Psoas muscle (tissue), 8 donors: ENCODE results near the gene PSMD1. TPM values are rescaled to one million over a fixed set of nuclear protein-coding genes. Genes with fewer than 3 reads are reported as not detected.

ENCODE experiments used
- ATAC-seq, 4 donors: fragments of 200-7000 bp; cut with Tn5 transposase; one replicate each; pipeline ENCODE4 v1.9.1; 2020; ENCODE audit warnings: moderate library complexity in 3 of 4, mild to moderate bottlenecking in 2 of 4
- DNase-seq, 2 donors: peaks; one replicate each; pipeline ENCODE4 v3.0.0-alpha.2; 2020
- H3K27ac ChIP-seq: fragments of 200-600 bp; one replicate; pipeline ENCODE4 v1.8.0; 2022
- H3K27me3 ChIP-seq, 3 donors: fragments of 200-600 bp in 1 of 3; one replicate each; pipeline versions ENCODE4 v1.6.1 to v1.8.0; 2013 to 2022; ENCODE audit warnings: low read length in 2 of 3, mild to moderate bottlenecking in 2 of 3, moderate library complexity in 1 of 3; ENCODE audit not compliant: insufficient read depth in 3 of 3
- H3K36me3 ChIP-seq, 2 donors: fragments of 200-600 bp in 1 of 2; one replicate each; pipeline versions ENCODE4 v1.6.1 to v1.8.0; 2013 to 2022; ENCODE audit warnings: low read depth in 1 of 2, mild to moderate bottlenecking in 1 of 2, moderate library complexity in 1 of 2; ENCODE audit not compliant: insufficient read depth in 1 of 2
- H3K4me1 ChIP-seq: fragments of 200-600 bp; one replicate; pipeline ENCODE4 v1.8.0; 2022
- H3K4me3 ChIP-seq: fragments of 200-600 bp; one replicate; pipeline ENCODE4 v1.8.0; 2022; ENCODE audit warnings: mild to moderate bottlenecking
- H3K9me3 ChIP-seq: fragments of 200-600 bp; one replicate; pipeline ENCODE4 v1.8.0; 2022
- WGBS, 3 donors: extraction: QIAGEN DNeasy Blood & Tissue Kit; methylation state at CpG; one replicate each; pipeline versions ENCODE4 v1.1.6 to v1.1.7; 2013; 5-methylcytosine and 5-hydroxymethylcytosine counted together
- intact Hi-C, 2 donors: fragments of 100-400 bp; cut with DNase I; formaldehyde crosslinking; loops; one replicate each; pipeline versions ENCODE4 v1.11.0 to v1.14.2; 2022
- polyA plus RNA-seq, 3 donors: library from polyadenylated mRNA; stranded (reverse); fragments of 200-250 nt; gene quantifications; one replicate each; pipeline ENCODE4 v1.2.3, GENCODE V29; 2013
- total RNA-seq, 4 donors: library from RNA; stranded (reverse); fragmentation: NEBNext Ultra II Directional in 2 of 4; extraction: Animal tissue kit (Norgen Biotek cat#: 25700) in 2 of 4; gene quantifications; one replicate each; pipeline versions ENCODE4 v1.2.1 to v1.2.4, GENCODE V29; 2021 to 2023
- TF ChIP-seq, protein P1 (sequence below): fragments of 200-600 bp; IDR thresholded peaks from one replicate; pipeline ENCODE4 v1.8.0; 2022; ENCODE audit warnings: antibody characterized with exemption
- donor health status: healthy with polysubstance abuse.
- donor health status: DM: no; HTN: no; CAD: no; lungs with moderate emphysema.
- donor health status: Bipolar disorder and iron deficiency.
- donor health status: healthy.
- donor health status: DM: yes; HTN: yes; CAD: no.
- donor health status: DM: no; HTN: no; CAD: no.
- donor health status: DM: no; HTN: no; CAD: no.
- donor health status: DM: yes; HTN: yes; CAD: no.

The PSMD1 gene
- total and polyA plus RNA-seq, 7 donors = 74.4 to 170 (median 152) TPM

DNA sequence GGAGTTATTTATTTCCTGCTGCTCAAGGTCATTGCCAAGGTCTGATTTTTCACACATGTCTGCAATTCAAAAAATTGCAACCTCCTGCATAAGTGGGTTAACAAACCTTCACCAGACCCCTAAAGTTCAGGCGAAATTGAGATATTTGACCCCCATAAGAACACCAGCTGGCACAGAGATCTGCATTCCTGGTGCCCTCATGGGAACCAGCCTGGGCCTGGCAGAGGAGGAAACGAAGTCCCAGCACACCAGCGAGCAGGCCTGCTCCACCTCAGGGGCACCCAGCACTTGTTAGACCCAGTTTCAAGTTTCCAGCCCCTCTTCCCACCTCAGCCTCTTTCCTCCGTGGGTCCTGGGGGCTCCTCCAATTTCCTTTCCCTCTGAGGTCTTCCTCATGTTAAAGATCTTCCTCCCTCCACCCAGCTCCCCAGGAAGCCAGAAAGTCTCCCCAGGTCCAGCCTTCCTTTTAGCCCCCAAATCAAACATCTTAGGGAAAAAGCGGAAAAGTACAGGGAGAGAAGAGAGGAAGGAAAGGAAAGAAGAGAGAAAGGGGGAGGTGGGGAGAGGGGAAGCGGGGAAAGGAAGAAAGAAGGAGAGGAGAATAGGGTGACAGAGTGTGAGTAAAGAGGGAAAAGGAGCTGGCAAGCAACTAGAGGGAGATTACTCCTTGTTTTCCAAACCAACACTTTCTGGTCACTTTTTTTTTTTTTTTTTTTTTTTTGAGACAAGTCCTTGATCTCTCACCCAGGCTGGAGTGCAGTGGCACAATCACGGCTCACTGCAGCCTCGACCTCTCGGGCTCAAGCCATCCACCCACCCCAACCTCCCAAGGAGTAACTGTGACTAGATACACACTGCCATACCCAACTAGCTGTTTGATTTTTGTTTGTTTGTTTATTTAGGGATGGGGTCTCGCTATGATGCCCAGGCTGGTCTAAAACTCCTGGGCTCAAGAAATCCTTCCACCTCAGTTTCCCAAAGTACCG lies 23.2 kb upstream of the PSMD1 start:
- Histone ChIP-seq H3K4me3 (no peak overlapping the region), H3K27ac (no peak overlapping the region), H3K4me1 (no peaks in the 10 kb centered on the region), H3K27me3 (peaks cover 0 to 33% (median 14%) of the 10 kb centered on the region in 3 donors), H3K36me3 (no peaks in the 10 kb centered on the region), H3K9me3 (no peaks in the 10 kb centered on the region)
- TF ChIP-seq, protein P1, sequence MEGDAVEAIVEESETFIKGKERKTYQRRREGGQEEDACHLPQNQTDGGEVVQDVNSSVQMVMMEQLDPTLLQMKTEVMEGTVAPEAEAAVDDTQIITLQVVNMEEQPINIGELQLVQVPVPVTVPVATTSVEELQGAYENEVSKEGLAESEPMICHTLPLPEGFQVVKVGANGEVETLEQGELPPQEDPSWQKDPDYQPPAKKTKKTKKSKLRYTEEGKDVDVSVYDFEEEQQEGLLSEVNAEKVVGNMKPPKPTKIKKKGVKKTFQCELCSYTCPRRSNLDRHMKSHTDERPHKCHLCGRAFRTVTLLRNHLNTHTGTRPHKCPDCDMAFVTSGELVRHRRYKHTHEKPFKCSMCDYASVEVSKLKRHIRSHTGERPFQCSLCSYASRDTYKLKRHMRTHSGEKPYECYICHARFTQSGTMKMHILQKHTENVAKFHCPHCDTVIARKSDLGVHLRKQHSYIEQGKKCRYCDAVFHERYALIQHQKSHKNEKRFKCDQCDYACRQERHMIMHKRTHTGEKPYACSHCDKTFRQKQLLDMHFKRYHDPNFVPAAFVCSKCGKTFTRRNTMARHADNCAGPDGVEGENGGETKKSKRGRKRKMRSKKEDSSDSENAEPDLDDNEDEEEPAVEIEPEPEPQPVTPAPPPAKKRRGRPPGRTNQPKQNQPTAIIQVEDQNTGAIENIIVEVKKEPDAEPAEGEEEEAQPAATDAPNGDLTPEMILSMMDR = no peak
- WGBS, 3 donors = 53 to 55% (median 55%) methylated on average over 11 of the region's 11 CpGs
- ATAC-seq (no peak), DNase-seq (no peak)
- intact Hi-C loops = no loop called here

DNA sequence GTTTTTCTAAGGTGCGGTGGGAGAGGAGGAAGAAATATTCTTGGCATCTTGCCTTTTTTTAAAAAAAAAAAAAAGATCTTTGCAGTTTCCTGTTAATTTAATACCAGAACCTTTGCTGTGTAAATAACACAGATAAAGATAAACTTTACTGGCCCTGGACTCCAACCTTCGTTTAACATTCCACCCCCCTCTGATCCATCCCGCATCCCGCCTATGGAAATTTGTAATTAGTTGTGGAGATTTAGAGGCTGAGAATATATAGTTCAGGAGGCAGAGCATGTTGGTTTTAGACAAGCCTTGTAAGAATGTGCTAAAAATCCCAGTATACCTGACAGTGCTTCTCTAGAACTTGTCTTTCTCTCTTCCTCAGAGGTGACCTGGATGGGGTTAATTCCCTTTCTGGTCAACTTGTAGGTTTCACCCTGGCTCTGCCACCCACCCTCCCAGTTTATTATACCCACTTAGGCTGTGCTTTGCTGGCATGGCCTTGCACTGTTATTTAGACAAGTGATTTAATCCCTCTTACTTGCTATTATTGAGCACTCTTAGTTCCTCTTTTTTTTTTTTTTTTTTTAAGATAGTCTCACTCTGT lies 22.3 kb upstream of the PSMD1 start:
- ATAC-seq = no peak
- Histone ChIP-seq H3K9me3 (no peaks in the 10 kb centered on the region), H3K36me3 (no peaks in the 10 kb centered on the region), H3K27ac (no peak overlapping the region), H3K4me3 (no peak overlapping the region), H3K27me3 (peaks cover 0 to 36% (median 19%) of the 10 kb centered on the region in 3 donors), H3K4me1 (no peaks in the 10 kb centered on the region)
- 28 to 30% (median 28%) methylated on average over 4 of the region's 4 CpGs for WGBS, 3 donors
- intact Hi-C loops = no loop called here
- TF ChIP-seq, protein P1 = no peak
- no peak for DNase-seq

DNA sequence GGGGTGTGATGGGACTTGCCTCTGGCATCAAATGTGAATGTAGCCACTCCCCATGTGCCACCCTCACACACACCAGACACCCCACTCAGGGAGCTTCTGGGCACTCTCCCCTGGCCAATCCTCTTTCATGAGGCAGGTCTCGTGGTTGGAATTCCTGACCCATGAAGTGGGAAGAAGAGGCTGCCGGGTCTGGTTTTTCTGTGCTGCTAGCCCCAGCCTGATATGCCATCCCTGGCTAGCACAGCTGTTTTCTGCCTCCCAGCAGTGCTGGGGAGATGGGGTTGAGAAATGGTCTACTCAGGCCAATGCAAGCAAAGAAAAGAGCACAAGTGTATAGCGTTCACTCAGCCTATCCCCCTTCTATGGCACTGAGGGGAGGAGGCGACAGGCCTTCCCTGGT lies 20.5 kb upstream of the PSMD1 start:
- intact Hi-C loops = no loop called here
- 54 to 73% (median 67%) methylated on average over 4 of the region's 4 CpGs for WGBS, 3 donors
- no peak for ATAC-seq

DNA sequence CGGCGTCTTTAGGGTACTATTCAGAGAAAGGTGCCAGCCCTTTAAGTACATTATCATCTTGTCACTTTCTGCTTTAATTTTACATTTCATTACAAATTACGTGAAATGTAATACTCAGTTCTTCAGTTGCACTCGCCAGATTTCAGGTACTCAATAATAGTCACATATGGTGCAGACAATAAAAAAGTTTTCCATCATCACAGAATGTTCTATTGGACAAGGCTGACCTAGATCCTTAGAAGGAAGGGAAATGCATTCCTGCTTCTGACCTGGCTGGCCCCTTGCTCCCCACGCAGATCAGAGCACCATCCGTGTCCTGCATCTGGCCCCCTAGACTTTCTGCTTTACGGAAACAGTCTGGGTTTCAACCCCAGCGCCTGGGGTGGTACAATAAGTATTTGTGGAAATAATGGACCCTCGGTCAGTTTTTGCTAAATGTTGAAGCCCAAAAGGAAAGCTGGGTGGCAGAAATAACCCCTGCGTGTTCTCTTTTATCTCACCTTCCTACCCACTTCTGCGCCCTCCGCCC lies 20.0 kb upstream of the PSMD1 start:
- DNase-seq (no peak), ATAC-seq (no peak)
- Histone ChIP-seq H3K27me3 (peaks cover 0 to 54% (median 22%) of the 10 kb centered on the region in 3 donors), H3K36me3 (no peaks in the 10 kb centered on the region), H3K9me3 (no peaks in the 10 kb centered on the region), H3K4me3 (no peak overlapping the region), H3K27ac (no peak overlapping the region), H3K4me1 (no peaks in the 10 kb centered on the region)
- TF ChIP-seq, protein P1 = no peak
- WGBS, 3 donors = 54 to 59% (median 54%) methylated on average over 12 of the region's 12 CpGs
- intact Hi-C loops = no loop called here

More for the DNA sequence above, 20.5 kb upstream of the PSMD1 start:
- Histone ChIP-seq H3K4me1 (no peaks in the 10 kb centered on the region), H3K27ac (no peak overlapping the region), H3K4me3 (no peak overlapping the region), H3K9me3 (no peaks in the 10 kb centered on the region), H3K36me3 (no peaks in the 10 kb centered on the region), H3K27me3 (peaks cover 0 to 50% (median 22%) of the 10 kb centered on the region in 3 donors)
- no peak for DNase-seq
- TF ChIP-seq, protein P1 = no peak
